GM21576 (cell line): ENCODE measurements around the gene PGAM1.
"Not testable (repeated sequence)": the region's sequence is repeated elsewhere in the genome, so short reads cannot be mapped to it uniquely, and the experiment has no call there.

ENCODE experiments used
- ATAC-seq: cut with Tn5 transposase; IDR thresholded peaks from one replicate; pipeline ENCODE4 v1.9.1; 2021; ENCODE audit warnings: mild to moderate bottlenecking, moderate library complexity; ENCODE audit not compliant: unreplicated experiment

PGAM1 gene

GRCh38 chr10:97407211-97407951, 18.6 kb upstream of the PGAM1 start:
- peak; percentile 83 for ATAC-seq

GRCh38 chr10:97407952-97408248, 18.1 kb upstream of the PGAM1 start:
- no peak for ATAC-seq

GRCh38 chr10:97408496-97408992, 17.4 kb upstream of the PGAM1 start:
- ATAC-seq = no peak

GRCh38 chr10:97411406-97411805, 14.6 kb upstream of the PGAM1 start:
- ATAC-seq = no peak

GRCh38 chr10:97412891-97413304, 13.1 kb upstream of the PGAM1 start:
- no peak for ATAC-seq

- ATAC-seq = no peak
Measured at GRCh38 chr10:97416565-97416964, 9.4 kb upstream of the PGAM1 start.

GRCh38 chr10:97423757-97424098, 2.3 kb upstream of the PGAM1 start:
- ATAC-seq = not testable (repeated sequence)

- ATAC-seq = no peak
Measured at GRCh38 chr10:97426776-97427570, 982 bp downstream of the PGAM1 start.

GRCh38 chr10:97427571-97428179, 1.7 kb downstream of the PGAM1 start:
- ATAC-seq = no peak

GRCh38 chr10:97428572-97428981, 2.6 kb downstream of the PGAM1 start:
- no peak for ATAC-seq

GRCh38 chr10:97434055-97434454, 8.1 kb downstream of the PGAM1 start:
- no peak for ATAC-seq

- no peak for ATAC-seq
Measured at GRCh38 chr10:97434557-97434956, 8.6 kb downstream of the PGAM1 start.

GRCh38 chr10:97435211-97435610, 9.2 kb downstream of the PGAM1 start:
- ATAC-seq = no peak

GRCh38 chr10:97442277-97442676, 16.3 kb downstream of the PGAM1 start:
- no peak for ATAC-seq

GRCh38 chr10:97444212-97444611, 18.2 kb downstream of the PGAM1 start:
- no peak for ATAC-seq

GRCh38 chr10:97445357-97445721, 19.3 kb downstream of the PGAM1 start:
- ATAC-seq = no peak

GRCh38 chr10:97445722-97446639, 20.0 kb downstream of the PGAM1 start, which contains the start of the genes EXOSC1 and ZDHHC16:
Gene EXOSC1, minus strand, starts transcription at chr10:97446006. Its CDS starts 21 bp downstream, at chr10:97445985.
Gene ZDHHC16, plus strand, starts transcription at chr10:97446175. Its CDS starts 5,501 bp downstream, at chr10:97451676.
- peak; percentile 90 for ATAC-seq

GRCh38 chr10:97450828-97451227, 24.8 kb downstream of the PGAM1 start:
- no peak for ATAC-seq

- ATAC-seq = no peak
Measured at GRCh38 chr10:97451605-97452004, 25.6 kb downstream of the PGAM1 start.

- no peak for ATAC-seq
Measured at GRCh38 chr10:97452352-97452751, 26.4 kb downstream of the PGAM1 start.
